Fibroblast of upper back skin (primary cell): ENCODE results near the gene AUTS2.

Experiments
- DNase-seq: peaks from one replicate; pipeline ENCODE4 v3.0.0-alpha.2; 2013

The AUTS2 gene

DNA sequence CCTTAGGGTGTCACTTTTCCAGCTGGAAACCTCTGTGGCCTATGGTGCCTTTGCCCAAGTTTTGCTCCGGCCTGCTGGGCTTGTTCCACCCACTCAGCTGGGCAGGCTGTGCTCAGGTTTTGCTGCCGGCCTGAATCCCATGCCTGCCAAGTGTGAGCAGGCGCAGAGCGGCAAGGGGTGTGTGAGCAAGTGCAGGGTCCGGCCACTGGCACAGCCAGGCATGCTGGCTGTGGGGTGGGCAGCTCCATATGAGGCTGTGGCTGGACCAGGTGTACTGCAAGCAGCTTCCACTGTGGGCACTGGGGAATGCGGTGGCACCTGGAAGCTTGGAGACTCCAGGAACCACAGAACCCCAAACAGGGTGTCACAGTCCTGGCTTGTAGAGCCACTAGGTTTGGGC, 92.1 kb downstream of the AUTS2 start:
- no peak for DNase-seq

DNA sequence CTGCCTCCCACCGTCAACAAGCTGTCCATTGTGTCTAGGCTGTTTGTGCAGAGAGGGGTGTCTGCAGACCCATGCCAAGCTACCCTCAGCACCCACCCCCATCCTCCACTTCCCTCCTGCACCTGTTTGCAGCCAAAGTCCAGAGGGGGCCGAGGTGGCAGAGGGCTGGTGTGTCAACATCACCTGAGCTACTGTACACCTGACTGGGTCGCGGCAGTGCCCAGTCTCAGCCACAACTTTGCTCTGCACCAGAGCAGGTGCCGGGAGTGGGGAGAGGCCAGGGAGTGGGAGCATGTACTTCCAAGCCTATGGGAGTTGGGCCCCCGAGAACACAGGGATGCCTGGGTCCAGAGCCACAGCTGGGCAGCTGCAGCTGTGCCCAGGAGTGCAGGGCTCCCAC, 93.1 kb downstream of the AUTS2 start:
- DNase-seq: no peak

- DNase-seq: no peak
Measured at GRCh38 chr7:69691734-69692133, 93.5 kb downstream of the AUTS2 start.

DNA sequence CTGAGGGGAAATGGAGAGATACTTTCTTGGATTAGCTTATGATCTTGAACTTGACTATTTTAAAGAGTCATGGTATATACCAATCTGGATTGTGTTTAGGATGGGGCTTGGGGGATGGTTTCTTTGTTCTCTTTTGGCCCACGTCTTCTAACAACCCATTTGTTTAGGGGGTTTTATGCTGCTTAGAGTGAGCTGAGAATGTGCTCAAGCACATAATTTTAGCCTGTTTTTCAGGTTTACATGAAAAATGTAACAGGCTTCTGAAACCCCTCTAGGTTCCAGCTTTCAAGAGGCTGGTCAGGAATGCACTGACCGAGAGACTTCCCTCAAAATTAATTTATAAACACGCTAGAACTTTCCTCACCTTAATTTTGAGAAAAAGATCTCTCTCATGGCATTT, 94.3 kb downstream of the AUTS2 start:
- DNase-seq: no peak

- peak; percentile 46 for DNase-seq
Measured at GRCh38 chr7:69693042-69693441, 94.8 kb downstream of the AUTS2 start.

GRCh38 chr7:69696054-69696591, 97.8 kb downstream of the AUTS2 start:
- no peak for DNase-seq

GRCh38 chr7:69696686-69697685, 98.7 kb downstream of the AUTS2 start:
- peak; percentile 22 for DNase-seq

GRCh38 chr7:69698109-69698825, 100.0 kb downstream of the AUTS2 start:
- DNase-seq: peak; percentile 23

- DNase-seq: no peak
Measured at GRCh38 chr7:69699931-69700330, 101.7 kb downstream of the AUTS2 start.

- no peak for DNase-seq
Measured at GRCh38 chr7:69700331-69700730, 102.1 kb downstream of the AUTS2 start.

DNA sequence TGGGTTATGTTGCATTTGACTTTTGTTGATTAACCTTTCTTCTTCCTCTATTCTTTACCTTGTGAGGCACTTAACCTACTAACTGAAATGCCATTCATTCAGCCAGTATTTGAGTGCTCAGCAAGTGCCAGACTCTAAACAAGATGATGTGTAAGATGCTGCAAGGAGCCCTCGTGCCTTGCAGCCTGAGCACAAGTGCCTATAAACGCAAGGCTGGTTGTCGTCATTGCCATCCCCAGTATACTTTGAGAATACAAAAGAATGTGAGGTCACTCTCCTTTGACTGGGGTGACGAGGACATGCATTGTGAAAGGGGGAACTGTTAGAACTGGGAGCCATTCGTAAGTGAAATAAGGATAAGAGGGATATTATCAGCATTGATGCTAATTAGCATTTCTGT, 103.0 kb downstream of the AUTS2 start:
- no peak for DNase-seq

- no peak for DNase-seq
Measured at GRCh38 chr7:69702357-69702756, 104.1 kb downstream of the AUTS2 start.

DNA sequence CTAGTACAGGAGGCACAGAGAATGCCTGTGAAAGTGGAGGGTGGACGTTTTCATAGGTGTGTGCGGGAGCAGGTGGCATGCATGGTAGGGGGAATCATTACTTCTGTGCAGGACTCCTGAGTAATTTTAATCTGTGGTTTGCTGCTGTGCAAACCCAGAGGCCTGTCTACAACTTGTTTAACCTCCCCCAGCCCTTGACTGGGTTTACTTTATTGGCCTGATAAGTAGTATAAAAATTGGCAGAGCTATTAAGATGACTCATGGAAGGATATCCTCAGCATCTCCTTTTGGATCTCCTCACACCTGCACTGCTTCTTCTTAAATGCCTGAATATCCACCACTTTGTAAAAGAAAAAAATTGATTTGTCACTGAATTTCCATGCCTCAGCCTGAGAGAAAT, 104.8 kb downstream of the AUTS2 start:
- peak; percentile 45 for DNase-seq

- DNase-seq: no peak
Measured at GRCh38 chr7:69706070-69706469, 107.8 kb downstream of the AUTS2 start.

- peak; percentile 39 for DNase-seq
Measured at GRCh38 chr7:69708857-69709256, 110.6 kb downstream of the AUTS2 start.

DNA sequence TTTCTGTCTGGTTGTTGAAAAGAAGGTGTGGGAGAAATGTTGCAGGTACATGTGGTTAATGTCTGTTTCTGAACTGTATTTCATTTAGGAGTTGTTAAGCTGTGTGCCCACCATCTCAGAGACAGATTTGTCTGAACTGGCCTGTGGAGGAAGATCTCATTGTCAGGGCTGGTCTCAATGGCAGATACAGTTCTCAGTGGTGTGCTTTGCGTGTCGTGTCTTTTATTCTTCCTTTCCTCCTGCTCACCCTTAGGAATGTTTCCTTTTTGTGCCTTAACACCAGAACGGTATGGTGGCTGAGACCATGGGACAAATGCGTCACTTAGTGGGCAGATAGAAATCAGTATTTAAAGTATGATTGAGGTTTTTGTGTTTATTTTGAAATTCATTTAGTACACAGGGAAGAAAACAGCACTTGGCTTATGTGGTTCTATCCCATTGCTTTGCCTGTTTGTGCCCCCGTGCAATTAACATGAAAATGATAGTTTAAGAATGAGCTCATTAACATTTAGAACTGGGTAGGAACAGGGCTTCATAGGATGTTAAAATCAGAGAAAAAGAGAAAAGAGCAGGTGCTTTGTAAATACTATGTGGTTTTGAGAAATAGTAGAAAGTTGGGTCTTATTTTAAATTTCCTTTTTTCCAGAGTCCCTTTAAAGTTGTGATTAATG, 112.6 kb downstream of the AUTS2 start:
- no peak for DNase-seq

DNA sequence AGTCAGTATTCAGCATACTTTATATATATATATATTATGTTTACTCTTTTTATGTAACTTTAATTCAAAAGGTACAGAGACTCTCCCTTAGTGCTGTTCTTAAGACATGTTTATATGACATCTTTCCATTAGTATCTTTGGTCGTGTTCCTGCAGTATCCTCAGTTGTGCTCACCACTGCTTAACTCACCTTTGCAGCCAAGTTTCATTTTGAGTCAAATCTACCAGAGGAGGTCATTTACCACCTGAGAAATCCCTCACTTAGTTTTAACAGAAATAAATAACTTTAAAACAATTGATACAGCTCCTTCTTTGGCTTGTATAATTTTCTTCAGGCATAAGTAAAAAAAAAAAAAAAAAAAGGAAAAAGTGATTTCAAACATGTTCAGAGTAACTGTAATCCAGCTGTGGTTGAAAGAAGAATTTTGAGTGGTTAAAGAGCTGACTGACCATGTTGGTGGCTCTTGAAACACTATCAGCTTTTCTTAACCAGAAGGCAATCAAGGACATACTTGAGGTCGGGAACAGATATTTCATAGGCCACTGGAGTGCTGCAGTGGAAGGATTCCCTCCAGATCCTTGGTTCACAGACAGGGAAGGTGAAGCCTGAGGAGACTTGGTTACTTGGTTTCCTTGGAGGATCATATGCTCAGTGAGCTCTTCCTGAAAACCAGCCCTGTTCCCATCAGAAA, 116.8 kb downstream of the AUTS2 start:
- DNase-seq: peak; percentile 59

- no peak for DNase-seq
Measured at GRCh38 chr7:69717221-69717620, 118.9 kb downstream of the AUTS2 start.

GRCh38 chr7:69719717-69720116, 121.4 kb downstream of the AUTS2 start:
- no peak for DNase-seq

DNA sequence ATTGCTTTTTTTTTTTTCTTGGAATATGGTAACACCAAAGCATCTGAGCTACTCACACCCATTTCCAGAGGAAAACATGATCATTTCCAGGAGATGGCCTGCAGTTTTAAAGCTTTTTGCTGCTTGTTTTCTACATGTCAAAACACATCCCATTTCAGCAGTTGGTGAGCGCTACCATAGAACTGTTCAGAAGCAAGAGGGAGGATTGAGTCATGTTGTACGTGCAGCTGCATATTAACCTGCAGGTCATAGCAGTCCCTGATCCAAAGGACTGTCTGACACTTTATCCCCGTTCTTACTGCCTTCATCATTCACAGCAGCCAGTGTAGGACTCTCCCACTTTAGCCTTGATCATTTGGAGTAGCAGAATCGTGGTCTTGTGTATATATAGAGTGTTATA, 124.6 kb downstream of the AUTS2 start:
- peak; percentile 10 for DNase-seq

GRCh38 chr7:69723663-69724062, 125.4 kb downstream of the AUTS2 start:
- DNase-seq: no peak

- DNase-seq: peak; percentile 65
Measured at GRCh38 chr7:69728304-69728703, 130.0 kb downstream of the AUTS2 start.

GRCh38 chr7:69732203-69732602, 133.9 kb downstream of the AUTS2 start:
- DNase-seq: peak; percentile 36
